HG02852 (cell line): Measurements from ENCODE around the gene RNF166.
"Not testable (repeated sequence)": the region's sequence is repeated elsewhere in the genome, so short reads cannot be mapped to it uniquely, and the experiment has no call there.

Experiments used
- ATAC-seq: cut with Tn5 transposase; IDR thresholded peaks from one replicate; pipeline ENCODE4 v1.9.1; 2021; ENCODE audit warnings: mild to moderate bottlenecking, moderate library complexity; ENCODE audit not compliant: unreplicated experiment

RNF166 gene

DNA sequence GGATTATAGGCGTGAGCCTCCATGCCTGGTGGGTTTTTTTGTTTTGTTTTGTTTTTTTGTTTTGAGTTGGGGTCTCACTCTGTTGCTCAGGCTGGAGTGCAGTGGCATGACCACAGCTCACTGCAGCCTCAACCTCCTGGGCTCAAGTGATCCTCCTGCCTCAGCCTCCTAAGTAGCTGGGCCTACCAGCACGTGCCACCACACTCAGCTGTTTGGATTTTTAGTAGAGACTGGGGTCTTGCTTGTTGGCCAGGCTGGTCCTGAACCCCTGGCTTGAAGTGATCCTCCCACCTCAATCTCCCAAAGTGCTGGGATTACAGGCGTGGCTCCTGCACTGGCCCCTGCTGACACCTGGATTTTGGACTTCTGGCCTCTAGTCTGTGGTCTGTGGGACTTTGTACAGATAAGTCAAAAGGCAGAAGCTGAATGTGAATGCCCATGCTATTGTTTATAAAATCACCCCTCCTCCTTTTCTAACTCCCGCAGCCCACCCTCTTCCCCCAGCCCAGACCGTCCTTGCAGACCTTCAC lies 25.6 kb downstream of the RNF166 start:
- no peak for ATAC-seq

DNA sequence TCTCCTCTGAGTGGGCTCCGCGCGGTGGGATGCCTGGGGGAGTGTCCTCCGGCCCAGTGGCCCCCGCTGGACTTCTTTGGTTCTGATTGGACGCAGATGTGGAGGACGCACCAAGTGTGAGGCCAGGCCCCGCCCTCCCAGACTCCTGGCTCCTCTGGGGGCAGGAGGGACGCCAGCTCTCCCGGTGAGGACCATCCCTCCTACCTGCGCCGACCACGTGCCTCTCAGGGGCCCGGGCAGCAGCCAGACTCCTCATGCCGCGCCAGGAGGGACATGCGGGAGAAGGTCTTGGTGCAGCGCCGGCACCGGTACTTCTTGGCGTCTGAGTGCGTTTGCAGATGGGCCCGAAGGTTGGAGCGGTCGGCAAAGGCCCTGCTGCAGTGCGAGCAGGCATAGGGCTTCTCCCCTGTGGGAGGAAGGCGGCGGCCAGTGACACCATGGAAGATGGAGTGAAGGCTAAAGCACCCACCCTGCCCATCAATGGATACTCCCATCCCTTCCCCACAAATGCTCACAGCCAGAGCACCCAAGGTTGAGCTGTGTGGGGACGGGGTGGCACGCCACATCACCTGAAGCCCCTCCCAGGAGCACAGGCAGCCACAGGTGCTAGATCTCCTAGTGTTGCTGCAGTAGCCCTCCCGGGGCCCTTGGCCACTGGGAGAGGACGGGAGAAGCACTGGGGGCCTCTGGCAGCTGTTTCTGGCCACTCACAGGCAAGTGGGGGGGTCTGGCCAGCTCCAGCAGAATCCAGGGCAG lies 27.8 kb downstream of the RNF166 start:
- no peak for ATAC-seq

DNA sequence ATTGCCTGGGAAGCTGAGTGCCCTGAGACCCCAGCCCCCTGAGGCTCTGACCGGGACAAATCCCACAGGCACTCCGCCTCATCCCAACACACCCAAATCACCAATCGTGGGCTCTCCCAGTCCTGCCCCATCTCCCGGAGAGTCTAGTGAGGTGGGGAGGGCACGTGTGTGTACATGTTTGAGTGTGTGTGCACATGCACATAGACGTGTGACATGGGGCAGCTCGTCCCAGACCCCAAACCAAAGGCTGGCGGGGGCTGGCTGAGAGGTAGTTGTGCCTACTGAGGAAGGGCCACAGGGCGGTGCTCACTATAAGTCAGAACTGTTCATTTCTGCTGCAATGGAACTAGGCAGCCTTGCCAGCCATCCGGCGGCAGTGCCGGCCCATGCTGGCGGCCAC lies 28.5 kb downstream of the RNF166 start:
- ATAC-seq = no peak

DNA sequence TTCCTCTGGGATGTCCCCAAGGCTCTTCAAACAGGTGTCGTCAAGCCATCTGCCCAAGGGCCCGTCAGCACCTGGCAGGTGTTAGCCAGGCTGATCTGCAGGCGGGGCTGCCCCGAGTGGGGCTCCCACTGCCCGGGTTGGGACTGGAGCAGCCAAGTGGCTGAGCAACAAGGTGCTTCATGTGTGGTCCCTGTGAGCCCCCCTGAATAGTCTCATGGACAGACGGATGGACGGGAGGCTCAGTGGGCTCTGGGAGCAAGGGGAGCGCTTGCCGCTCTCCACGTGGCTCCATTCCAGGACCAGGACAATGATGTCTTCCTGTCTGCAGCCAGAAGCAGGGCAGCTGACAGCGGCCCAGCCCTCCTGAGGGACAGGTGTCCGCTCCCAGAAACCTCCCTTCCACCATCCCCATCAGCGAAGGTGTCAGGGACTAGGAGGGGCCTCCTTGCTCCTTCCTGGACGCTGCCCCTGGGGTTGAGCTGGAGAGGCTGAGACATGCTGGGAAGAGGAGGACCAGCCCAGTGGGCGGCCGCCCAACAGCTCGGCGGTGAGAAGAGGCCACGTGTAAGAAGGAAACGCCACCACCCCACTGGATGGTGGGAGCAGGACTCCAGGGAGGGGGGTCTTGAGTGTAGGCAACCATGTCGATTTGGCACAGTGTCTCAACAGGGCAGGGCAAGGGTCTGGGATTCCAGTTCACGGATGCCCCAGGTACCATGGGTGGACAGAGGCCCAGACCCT lies 29.5 kb downstream of the RNF166 start:
- no peak for ATAC-seq

DNA sequence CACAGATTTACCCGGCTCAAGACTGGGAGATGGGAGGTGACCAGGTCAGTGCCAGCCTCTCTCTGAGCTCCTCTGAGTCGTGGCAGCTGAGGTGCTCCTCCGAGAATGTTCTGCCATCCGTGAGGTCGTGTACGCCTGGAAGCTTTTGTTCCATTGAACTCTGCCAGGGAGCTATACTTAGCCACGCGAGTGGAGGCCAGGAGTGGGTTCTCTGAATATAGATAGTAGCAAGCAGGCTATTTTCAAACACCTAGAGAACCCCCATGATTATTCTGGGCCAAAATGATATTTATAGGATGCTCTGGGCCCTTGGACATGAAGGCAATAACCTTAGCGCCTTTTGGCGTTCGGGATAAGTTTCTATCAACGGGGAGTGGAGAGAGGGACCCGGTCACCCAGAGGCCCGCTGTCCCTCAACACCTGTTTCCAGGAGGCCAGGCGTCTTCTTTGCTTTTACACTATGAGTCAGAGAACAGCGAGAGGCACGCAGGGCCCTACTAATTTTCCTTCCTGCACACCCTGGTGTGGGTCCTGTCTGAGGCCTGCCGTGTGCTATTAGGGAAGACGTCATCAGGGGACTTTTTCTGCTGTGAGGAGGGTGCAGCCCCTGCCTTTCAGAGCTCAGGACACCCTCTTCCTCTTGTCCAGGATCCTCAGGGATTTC lies 32.4 kb downstream of the RNF166 start:
- ATAC-seq = peak; percentile 66

DNA sequence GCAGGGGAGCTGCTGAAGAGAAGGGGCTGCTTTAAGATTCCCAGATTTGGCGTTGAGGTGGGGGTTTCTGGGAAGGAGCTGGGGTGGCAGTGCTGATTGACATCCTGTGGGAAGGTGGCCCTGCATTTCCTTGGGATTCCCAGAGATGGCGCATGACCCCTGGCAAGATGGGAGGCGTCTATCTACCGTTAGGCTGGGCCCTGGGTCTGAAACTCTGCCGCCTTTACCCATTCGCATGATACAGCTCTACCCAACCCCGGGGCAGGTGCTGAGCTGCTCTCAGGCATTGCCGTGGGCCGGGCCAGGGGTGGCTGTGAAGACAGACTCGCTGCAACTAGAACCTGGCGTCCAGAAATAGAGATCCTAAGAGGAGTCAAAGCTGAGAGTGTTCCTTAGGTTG lies 33.4 kb downstream of the RNF166 start:
- ATAC-seq = no peak

DNA sequence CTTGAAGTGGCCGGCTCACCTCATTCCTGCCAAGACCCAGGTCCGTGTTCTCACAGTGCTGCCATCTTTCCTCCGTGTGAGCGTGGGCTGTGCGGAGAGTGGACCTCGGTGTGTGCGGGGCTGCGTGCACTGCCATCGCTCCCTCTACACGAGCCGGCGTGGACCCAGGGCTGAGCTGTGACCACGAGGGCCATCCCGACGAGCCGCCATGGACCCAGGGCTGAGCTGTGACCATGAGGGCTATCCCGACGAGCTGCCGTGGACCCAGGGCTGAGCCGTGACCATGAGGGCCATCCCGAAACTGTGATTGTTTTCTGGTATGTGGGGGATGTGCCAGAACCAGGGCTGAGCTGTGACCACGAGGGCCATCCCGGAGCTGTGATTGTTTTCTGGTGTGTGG lies 34.4 kb downstream of the RNF166 start:
- ATAC-seq = no peak

DNA sequence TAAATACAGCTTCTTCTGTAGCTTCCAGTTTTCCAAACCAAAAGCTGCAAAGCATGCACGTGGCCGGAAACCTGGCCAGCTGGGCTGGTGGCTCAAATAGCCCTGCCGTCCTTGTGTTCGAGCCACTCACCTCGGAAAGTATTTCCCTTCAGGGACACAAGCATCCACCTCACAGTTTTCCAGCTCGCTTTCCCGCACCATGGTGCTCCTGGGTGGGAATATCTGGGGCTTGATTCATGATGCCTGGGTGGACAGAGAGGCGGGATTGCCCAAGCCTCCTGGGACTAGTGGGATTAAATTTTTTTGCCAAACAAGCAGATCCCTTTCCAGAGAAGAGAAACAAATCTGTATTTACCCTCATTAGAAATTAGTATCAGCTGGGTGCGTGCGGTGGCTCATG lies 36.2 kb downstream of the RNF166 start:
- ATAC-seq = no peak

DNA sequence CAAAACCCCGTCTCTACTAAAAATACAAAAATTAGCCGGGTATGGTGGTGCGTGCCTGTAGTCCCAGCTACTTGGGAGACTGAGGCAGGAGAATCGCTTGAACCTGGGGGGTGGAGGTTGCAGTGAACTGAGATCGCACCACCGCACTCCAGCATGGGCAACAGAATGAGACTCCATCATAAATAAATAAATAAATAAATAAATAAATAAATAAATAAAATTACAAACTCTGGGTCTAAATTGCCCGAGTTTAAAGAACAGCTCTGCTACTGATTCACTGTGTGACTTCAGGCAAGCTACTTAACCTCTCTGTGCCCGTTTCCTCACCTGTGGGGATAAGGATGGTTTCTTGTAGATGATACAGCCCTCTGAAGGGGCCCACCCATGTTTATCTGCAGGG lies 36.7 kb downstream of the RNF166 start:
- ATAC-seq = not testable (repeated sequence)

DNA sequence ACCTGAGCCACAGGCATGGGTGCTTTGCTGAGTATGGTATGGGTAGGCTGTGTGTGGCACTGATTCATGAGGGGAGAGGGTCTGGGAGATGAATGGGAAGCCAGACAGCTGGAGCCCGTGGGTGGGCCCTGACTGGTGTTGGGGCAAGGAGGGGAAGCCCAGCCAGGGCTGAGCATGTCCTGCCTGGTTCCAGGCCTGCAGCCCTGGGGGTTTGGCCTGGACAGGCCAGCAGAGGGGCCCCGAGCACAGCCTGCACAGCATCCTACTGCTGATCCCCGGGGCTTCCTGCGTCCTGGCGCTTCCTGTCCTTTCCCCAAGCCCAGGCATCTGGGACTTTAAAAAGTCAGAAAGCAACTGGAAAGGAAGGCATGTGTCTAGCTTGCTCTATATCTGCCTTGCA lies 38.7 kb downstream of the RNF166 start:
- no peak for ATAC-seq

DNA sequence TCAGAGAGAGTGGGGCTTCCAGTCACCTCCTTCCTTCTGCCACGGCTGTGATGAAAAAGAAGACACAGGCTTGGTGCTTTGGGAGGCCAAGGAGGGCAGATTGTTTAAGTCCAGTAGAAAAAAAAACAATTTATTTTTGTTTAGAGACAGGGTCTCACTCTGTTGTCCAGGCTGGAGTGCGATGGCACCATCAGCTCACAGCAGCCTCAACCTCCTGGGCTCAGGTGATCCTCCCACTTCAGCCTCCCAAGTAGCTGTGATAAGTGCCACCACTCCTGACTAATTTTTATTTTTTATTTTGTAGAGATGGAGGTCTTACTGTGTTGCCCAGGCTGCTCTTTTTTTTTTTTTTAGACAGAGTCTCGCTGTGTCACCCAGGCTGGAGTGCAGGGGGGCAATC lies 40.6 kb downstream of the RNF166 start:
- no peak for ATAC-seq

DNA sequence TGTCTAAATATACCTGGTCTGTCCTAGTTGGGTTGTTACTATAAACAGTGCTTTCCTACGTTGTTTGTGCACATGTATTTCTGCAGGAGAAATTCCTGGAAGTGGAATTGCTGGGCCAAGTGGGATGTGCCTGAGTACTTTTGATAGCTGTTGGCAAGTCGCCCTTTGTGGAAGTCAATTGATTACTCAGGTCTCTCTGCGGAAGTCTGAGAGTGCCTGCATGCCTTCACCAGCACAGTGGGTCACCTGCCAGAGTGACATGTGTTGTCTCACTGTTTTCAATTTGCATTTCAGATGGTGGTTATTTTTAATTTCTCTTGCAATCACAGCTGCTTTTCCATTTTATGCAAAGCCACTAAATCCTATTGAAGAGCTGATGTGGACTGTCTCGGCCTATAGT lies 41.1 kb downstream of the RNF166 start:
- ATAC-seq = no peak

DNA sequence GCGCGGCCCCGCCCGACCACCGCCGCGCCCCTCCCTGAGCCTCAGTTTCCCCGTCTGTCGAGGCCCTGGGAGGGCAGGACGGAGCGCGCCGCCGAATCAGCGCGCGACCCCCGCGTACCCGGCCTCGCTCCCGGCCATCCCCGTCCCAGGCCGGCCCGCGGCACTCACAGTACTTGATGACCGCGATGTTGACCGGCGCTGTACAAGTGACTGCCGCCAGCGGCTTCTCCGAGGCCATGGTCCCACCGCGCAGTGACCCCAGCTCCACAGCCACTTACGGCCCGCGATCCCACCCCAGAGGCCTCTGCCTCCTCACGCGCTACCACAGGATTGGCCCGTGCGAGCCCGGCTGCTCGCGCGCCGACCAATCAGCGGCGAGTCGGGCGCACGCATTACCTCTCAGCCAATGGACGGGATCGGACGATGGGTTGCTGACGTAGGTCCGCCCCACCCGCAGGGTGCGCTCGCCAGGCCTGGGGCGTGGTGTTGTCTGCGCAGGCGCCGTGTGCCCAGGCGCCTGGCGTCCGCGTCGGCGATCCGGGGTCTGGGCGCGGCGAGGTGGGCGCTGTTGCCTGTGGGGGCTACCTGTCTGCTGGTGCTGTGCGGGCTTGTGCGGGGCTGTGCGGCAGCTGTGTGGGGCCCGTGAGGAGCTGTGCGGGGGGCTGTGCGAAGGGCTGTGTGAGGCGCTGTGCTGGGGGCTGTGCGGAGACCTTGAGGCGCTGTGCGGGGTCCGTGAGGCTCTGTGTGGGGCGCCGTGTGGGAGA lies 43.2 kb downstream of the RNF166 start, which contains the start of gene MVD:
Gene MVD, minus strand, starts transcription at position 249 of the 764 bp plus-strand sequence. Its CDS starts 11 bp downstream, at position 238.
- ATAC-seq = peak; percentile 94

DNA sequence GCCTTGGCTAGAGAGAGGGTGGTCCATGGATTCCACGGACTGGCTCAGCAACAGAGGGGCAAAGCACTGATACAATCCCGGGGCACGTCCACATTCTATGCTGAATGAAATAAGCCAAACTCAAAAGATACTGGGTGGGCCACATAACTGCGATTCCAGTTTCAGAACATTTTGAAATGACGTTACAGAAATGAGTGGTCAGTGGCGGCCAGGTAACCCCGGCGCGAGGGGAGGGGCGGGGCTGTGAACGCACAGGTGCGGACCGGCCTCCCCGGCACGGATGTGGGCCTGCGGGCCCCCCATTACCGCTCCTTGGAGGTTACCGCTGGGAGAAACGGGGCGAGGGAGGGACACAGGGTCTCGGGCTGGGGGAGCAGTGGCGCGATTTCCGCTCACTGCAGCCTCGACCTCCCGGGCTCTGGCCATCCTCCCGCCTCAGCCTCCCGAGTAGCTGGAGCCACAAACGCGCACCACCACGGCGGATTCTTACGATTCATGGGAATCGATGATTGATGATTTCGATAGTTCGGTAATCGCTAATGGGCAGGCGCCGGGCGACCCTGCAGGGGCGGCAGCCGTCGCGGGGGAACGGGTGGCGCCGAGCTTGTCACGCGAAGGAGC lies 43.9 kb downstream of the RNF166 start:
- no peak for ATAC-seq

DNA sequence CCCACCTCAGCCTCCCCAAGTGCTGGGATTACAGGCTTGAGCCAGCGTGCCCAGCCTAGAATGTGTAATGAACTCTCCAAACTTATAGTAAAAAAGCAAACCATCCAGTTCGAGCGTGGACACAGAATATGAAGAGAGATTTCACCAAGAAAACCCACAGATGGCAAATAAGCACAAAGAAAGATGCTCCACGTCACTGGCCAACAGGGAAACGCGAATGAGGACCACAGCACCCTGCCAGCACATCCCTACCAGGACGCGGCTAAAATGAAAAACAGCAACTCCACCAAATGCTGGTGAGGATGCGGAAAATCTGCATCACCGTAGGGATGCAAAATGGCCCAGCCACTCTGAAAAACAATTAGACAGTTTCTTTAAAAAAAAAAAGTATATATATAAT lies 44.7 kb downstream of the RNF166 start:
- ATAC-seq = no peak

DNA sequence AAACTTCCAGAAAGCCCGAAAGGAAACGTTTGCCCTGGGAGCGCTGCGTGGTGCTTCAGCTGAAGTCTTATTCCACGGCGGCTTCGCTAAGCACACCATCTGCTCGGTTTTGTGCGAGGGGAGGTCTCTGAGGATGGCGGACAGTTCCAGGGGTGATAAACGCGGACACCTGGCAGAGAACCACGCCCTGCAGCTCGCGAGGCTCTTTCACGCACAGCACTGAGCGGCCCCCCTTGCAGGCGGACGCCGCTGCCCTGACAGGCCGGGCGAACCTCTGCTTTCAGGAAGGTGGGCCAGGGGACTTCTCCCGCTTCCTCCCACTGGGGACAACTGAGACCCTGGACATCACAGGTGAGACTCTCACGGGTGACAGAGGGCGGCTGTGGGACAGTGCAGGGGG lies 47.0 kb downstream of the RNF166 start:
- ATAC-seq = no peak

DNA sequence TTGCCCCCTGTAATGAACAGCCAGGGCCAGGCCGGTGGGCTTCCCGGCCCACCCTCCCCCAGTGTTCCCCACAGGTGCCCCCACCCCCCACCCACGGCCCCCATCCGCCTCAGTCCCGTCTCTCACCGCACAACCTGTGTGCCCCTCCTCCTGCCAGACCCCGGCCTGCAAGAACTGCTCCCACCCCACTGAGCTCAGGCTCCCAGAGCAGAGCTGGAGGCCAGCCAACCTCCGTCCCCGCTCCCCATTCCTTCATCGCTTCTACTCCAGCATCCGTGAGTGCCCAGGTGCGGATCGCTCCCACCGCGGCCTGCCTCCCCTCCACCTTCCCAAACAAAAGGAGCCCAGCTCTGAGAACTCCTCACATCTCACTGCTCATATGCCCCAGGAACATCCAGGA lies 47.5 kb downstream of the RNF166 start:
- no peak for ATAC-seq

DNA sequence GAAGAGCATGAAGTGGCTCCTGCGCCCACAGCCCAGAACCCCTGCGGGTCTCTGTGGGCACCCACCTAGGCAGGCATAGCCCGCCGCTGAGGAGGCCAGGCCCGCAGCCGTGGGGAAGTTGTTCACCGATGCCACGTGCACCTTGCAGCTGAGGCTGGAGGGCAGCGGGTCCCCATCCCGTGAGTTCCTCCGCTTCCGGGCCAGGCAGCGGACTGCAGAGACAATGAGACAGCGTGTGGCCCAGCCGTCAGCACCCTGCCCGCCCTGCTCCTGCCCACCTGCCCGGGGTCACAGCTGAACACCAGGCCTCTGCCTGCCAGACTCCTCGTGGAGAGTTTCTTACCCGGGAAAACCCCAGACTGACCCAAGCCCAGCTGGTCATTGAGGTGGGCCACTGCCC lies 48.8 kb downstream of the RNF166 start:
- ATAC-seq = no peak

DNA sequence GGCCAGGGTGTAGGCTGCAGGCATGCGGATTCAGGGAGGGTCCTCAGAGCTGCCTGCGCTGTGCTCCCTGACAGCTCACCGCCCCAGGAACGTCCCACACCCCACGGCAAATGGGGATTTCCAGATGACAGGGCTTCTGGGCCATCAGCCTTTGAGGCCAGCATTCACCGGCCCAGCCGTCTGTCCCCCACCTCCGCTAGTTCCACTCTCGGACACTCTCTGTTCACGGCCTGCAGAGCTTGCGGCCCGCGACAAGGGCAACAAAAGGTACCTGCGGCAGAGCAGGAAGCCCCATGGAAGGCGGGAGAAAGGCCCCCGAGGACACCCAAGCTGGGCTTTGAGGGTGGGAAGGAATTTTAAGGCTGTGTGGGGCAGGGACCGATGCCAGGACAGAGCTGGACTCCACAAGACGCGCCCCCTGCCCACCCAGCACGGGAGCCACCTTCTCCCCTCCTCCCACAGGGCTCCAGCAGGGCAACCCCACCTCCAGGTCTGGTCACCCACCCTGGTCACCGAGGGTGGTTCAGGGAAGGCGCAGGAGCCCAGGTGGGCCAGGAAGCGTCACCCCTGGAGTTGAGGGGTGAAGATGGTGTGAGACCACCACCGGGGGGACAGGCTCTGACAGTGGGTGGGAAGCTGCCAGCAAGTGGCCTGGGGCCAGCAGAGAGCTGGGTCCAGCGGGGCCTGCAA lies 49.8 kb downstream of the RNF166 start:
- ATAC-seq = no peak

DNA sequence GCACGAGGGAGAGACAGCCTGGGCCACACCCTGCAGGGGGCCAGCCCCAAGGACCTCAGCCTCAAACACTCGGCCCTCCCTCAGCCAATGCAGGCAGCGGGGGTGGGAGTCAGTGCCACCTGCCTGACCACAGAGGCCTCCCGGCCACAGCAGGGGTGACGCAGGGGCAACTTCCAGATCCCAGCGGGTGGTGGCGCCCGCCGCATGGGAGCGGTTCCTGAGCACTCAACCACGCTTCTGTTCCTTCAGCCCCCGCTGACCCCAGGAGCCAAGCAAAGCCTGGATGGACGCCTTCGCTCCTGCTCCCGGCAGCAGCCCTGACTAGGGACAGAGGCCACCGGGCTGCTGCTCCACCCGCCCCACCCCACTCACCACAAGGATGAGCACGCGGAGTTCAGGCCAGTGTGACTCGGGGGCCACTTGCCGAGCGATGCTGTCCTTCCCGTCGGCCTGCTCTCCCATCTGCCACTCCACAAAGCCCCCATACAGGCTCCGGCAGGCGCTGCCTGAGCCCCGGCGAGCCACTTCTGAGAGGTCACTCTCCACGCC lies 50.4 kb downstream of the RNF166 start:
- ATAC-seq = no peak
